ENCODE measurements around the gene TRMT11.

Gene TRMT11

GRCh38 chr6:126064257-126064747 is 78.0 kb downstream of the TRMT11 start:
- Histone ChIP-seq H4K20me1 (ENCODE audit: insufficient read depth, low read length) (no peaks in the 10 kb centered on the region), H3K4me1 (ENCODE audit: low read length) (no peaks in the 10 kb centered on the region), H3F3A (ENCODE audit: insufficient read depth, low read length) (no peaks in the 10 kb centered on the region), H3K9me3 (replicated peaks; ENCODE audit: insufficient read depth, low read length) (no peaks in the 10 kb centered on the region), H3K9me2 (replicated peaks; ENCODE audit: insufficient read depth, low read length) (no peaks in the 10 kb centered on the region), H3K27ac (ENCODE audit: low read length) (no peak overlapping the region), H3K9ac (ENCODE audit: low read length) (no peak overlapping the region), H3K4me2 (ENCODE audit: low read depth, low read length) (no peak overlapping the region), H3K36me3 (replicated peaks; ENCODE audit: insufficient read depth, low read length) (no peaks in the 10 kb centered on the region), H3K27me3 (replicated peaks; ENCODE audit: insufficient read depth, low read length) (no peaks in the 10 kb centered on the region), H2AFZ (ENCODE audit: low read length) (no peak overlapping the region), H3K79me2 (ENCODE audit: low read length) (no peaks in the 10 kb centered on the region), H3K4me3 (ENCODE audit: low read length) (no peak overlapping the region)
- no peak for DNase-seq
- TF ChIP-seq EZH2phosphoT487 (IDR thresholded peaks at IDR 0.05; ENCODE audit: low read length) (no peak), EZH2 (optimal IDR thresholded peaks at IDR 0.05; ENCODE audit: low read depth, low read length) (no peak), CTCF (IDR thresholded peaks at IDR 0.05; ENCODE audit: low read length) (no peak)

GRCh38 chr6:126064748-126065401 is 78.5 kb downstream of the TRMT11 start:
- Histone ChIP-seq H3F3A (ENCODE audit: insufficient read depth, low read length) (no peaks in the 10 kb centered on the region), H3K9me2 (replicated peaks; ENCODE audit: insufficient read depth, low read length) (no peaks in the 10 kb centered on the region), H2AFZ (ENCODE audit: low read length) (no peak overlapping the region), H3K27ac (ENCODE audit: low read length) (no peak overlapping the region), H3K4me3 (ENCODE audit: low read length) (no peak overlapping the region), H3K4me2 (ENCODE audit: low read depth, low read length) (no peak overlapping the region), H3K79me2 (ENCODE audit: low read length) (no peaks in the 10 kb centered on the region), H3K4me1 (ENCODE audit: low read length) (no peaks in the 10 kb centered on the region), H3K9ac (ENCODE audit: low read length) (no peak overlapping the region), H3K9me3 (replicated peaks; ENCODE audit: insufficient read depth, low read length) (no peaks in the 10 kb centered on the region), H3K27me3 (replicated peaks; ENCODE audit: insufficient read depth, low read length) (no peaks in the 10 kb centered on the region), H3K36me3 (replicated peaks; ENCODE audit: insufficient read depth, low read length) (no peaks in the 10 kb centered on the region), H4K20me1 (ENCODE audit: insufficient read depth, low read length) (no peaks in the 10 kb centered on the region)
- no peak for DNase-seq
- no peak for TF ChIP-seq EZH2phosphoT487 (IDR thresholded peaks at IDR 0.05; ENCODE audit: low read length)
- no peak for TF ChIP-seq CTCF (IDR thresholded peaks at IDR 0.05; ENCODE audit: low read length)
- no peak for TF ChIP-seq EZH2 (optimal IDR thresholded peaks at IDR 0.05; ENCODE audit: low read depth, low read length)

DNA sequence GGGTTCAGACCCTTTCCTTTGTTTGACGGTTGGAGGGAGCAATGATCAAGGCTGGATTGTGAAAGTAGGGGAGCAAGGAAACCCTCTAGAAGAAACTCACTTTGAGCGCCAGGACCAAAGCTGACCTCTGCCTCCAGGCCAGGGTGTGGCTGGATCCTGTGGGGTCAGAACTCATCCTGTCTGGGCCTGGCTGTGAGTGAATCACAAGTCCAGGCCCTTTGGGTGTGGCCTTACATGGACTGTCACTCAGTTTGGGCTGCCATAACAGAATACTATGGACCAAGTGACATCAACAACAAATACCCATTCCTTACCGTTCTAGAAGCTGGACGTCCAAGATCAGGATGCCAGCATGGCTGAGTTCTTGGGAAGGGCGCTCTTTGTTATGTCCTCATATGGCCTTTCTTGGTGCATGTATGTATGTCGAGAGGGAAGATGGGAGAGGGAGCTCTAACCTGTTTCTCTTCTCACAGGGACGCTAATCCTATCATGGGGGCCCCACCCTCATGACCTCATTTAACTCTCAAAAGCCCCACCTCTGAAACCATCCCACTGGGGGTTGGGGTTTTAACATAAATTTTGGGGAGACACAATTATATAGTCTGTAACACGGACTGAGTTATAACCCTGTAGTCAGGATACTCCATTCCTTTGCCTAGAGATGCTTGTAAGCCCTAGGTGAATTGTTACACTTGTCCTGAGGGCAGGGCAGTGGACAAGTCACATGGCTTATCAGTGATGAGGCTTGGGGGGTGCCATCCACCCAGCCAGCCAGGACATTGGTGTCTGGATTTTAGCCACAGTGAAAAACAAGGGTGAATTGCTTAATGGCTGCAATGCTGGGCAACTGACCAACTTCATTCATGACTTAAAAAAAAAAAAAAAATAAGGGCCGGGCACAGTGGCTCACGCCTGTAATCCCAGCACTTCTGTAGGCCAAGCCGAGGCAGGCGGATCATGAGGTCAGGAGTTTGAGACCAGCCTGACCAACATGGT is 80.0 kb downstream of the TRMT11 start:
- Histone ChIP-seq H3K4me3 (ENCODE audit: low read length) (no peak overlapping the region), H3K4me1 (ENCODE audit: low read length) (no peaks in the 10 kb centered on the region), H3K4me2 (ENCODE audit: low read depth, low read length) (no peak overlapping the region), H3K9me3 (replicated peaks; ENCODE audit: insufficient read depth, low read length) (no peaks in the 10 kb centered on the region), H3K79me2 (ENCODE audit: low read length) (no peaks in the 10 kb centered on the region), H3K27me3 (replicated peaks; ENCODE audit: insufficient read depth, low read length) (no peaks in the 10 kb centered on the region), H2AFZ (ENCODE audit: low read length) (no peak overlapping the region), H4K20me1 (ENCODE audit: insufficient read depth, low read length) (no peaks in the 10 kb centered on the region), H3K9ac (ENCODE audit: low read length) (no peak overlapping the region), H3K27ac (ENCODE audit: low read length) (no peak overlapping the region), H3K9me2 (replicated peaks; ENCODE audit: insufficient read depth, low read length) (no peaks in the 10 kb centered on the region), H3K36me3 (replicated peaks; ENCODE audit: insufficient read depth, low read length) (no peaks in the 10 kb centered on the region), H3F3A (ENCODE audit: insufficient read depth, low read length) (no peaks in the 10 kb centered on the region)
- no peak for DNase-seq
- TF ChIP-seq EZH2 (optimal IDR thresholded peaks at IDR 0.05; ENCODE audit: low read depth, low read length) (no peak), EZH2phosphoT487 (IDR thresholded peaks at IDR 0.05; ENCODE audit: low read length) (no peak), CTCF (IDR thresholded peaks at IDR 0.05; ENCODE audit: low read length) (no peak)
